G401.6 (cell line): ENCODE data around the gene LSAMP.
"Not testable (repeated sequence)": the region's sequence is repeated elsewhere in the genome, so short reads cannot be mapped to it uniquely, and the experiment has no call there.

Experiments used
- FAIRE-seq: peaks from 2 replicates; lab custom pipeline; 2012; peaks lifted over from hg19 to GRCh38; lab: Jason Lieb, UNC

The LSAMP gene

GRCh38 chr3:115876876-115877614 is 568.2 kb downstream of the LSAMP start:
- no peak for FAIRE-seq

GRCh38 chr3:115875460-115875859 is 569.8 kb downstream of the LSAMP start:
- FAIRE-seq: no peak

GRCh38 chr3:115871735-115872134 is 573.6 kb downstream of the LSAMP start:
- FAIRE-seq: no peak

GRCh38 chr3:115864911-115865310 is 580.4 kb downstream of the LSAMP start:
- no peak for FAIRE-seq

GRCh38 chr3:115862849-115863248 is 582.4 kb downstream of the LSAMP start:
- no peak for FAIRE-seq

GRCh38 chr3:115862099-115862498 is 583.2 kb downstream of the LSAMP start:
- no peak for FAIRE-seq

- no peak for FAIRE-seq
These were observed 584.0 kb downstream of the LSAMP start for GRCh38 chr3:115861166-115861733.

- no peak for FAIRE-seq
These were observed 584.5 kb downstream of the LSAMP start for GRCh38 chr3:115860766-115861165.

GRCh38 chr3:115859002-115859807 is 586.1 kb downstream of the LSAMP start:
- no peak for FAIRE-seq

- FAIRE-seq: no peak
These were observed 587.7 kb downstream of the LSAMP start for GRCh38 chr3:115857518-115858136.

- FAIRE-seq: no peak
These were observed 589.4 kb downstream of the LSAMP start for GRCh38 chr3:115855911-115856310.

GRCh38 chr3:115853104-115853503 is 592.2 kb downstream of the LSAMP start:
- no peak for FAIRE-seq

GRCh38 chr3:115852278-115852677 is 593.0 kb downstream of the LSAMP start:
- FAIRE-seq: no peak

- no peak for FAIRE-seq
These were observed 593.7 kb downstream of the LSAMP start for GRCh38 chr3:115851571-115851970.

GRCh38 chr3:115848641-115849040 is 596.6 kb downstream of the LSAMP start:
- FAIRE-seq: no peak

- FAIRE-seq: no peak
These were observed 599.3 kb downstream of the LSAMP start for GRCh38 chr3:115845986-115846385.

GRCh38 chr3:115844729-115845128 is 600.6 kb downstream of the LSAMP start:
- FAIRE-seq: not testable (repeated sequence)

- FAIRE-seq: no peak
These were observed 602.1 kb downstream of the LSAMP start for GRCh38 chr3:115843206-115843605.

- no peak for FAIRE-seq
These were observed 606.0 kb downstream of the LSAMP start for GRCh38 chr3:115839246-115839645.

GRCh38 chr3:115838786-115839185 is 606.5 kb downstream of the LSAMP start:
- no peak for FAIRE-seq

- FAIRE-seq: peak; percentile 78
These were observed 608.3 kb downstream of the LSAMP start for GRCh38 chr3:115836944-115837343.

GRCh38 chr3:115835946-115836345 is 609.3 kb downstream of the LSAMP start:
- no peak for FAIRE-seq

GRCh38 chr3:115834068-115834467 is 611.2 kb downstream of the LSAMP start:
- no peak for FAIRE-seq
